DMS 273 treated with DMSO at 0.1 percent for 48 hours (cell line): ENCODE measurements around the gene FIBP.

ENCODE experiments used
- DNase-seq: peaks from one replicate; lab custom pipeline; 2025; lab: John Stamatoyannopoulos, UW

The FIBP gene

DNA sequence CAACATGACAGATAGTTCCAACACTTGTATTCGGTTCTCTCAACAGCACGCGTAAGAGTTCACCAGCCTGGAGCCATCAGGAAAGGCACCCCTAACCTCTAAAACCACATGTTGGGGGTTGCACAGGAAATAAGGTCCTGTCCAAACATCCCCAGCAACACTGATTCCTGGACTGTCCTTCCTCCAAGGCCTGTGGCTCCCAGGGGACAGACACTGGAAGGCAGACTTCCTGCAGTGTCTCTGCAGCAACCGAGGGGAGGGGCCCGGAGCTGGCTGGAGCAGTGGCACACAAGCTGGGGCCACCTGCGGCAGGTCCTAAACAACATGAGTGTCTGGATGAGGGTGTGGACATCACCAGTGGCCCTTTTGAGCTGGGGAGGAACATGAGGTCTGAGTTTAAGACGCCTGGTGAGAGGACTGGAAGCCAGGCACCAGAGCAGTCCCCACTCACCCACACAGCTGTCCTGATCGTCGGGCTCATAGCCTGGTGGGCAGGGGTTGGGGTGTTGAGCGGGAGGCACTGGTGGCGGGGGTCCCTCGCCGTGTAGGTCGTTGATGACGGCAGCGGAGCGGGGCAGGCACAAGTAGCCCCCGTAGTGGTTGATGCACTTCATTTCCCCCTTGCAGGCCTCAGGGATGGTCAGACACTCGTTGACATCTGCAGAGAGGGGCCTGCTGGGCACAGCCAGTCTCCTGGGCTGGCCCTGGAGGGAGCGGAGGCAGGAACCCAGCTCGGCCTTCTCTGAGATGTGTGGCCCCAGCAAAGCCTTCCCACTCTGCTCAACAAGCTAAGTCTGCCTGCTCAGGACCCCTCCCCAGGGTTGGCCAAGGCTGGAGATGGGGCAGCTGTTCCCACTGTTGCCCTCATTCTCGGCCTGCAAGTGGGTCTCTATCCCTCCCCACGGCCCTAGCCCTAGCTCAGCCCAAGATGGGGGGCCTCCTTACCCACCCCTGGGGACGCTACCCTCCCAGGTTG, 17.3 kb downstream of the FIBP start:
- DNase-seq: no peak

DNA sequence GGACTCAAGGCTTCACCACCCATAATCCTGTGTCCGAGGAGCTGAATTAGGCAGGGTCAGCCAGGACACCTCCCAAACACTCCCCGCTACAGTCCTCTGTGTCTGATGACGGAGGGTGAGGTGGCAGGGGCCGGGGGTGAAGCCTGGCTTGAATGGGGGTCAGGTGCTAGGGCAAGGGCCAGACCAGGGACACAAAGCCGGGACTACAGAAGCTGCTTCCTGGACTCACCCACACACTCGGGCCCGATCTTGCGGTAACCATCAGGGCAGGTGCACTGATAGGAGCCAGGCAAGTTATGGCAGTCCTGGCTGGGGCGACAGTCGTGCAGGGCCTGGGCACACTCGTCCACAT, 18.0 kb downstream of the FIBP start:
- no peak for DNase-seq

DNA sequence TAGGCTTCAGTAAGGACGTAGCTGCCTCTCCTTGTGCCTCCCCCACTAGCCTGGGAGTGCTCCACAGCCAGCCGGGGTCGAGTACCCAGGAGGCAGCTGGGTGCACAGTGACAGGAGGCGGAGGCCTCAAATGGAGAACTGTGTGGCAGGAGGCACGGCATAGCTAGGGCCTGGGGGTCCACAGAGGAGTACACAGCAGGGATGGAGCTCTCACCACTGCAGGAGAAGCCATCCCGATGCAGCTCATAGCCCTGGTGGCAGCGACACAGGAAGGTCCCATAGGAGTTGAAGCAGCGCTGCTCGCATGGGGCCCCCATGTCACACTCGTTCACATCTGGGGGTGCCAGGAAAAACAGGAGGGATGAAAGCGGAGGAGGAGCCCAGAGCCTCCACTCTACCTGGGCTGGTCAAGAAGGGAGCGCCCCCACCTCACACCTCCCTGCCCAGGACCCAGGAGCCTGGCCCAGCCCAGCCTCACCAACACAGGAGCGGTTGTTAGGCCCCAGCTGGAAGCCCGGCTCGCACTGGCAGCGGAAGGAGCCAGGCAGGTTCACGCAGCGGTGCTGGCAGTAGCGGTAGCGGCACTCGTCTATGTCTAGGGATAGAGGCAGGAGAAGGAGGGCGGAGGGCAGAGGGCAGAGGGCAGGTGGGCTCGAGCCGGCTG, 18.5 kb downstream of the FIBP start:
- DNase-seq: no peak

DNA sequence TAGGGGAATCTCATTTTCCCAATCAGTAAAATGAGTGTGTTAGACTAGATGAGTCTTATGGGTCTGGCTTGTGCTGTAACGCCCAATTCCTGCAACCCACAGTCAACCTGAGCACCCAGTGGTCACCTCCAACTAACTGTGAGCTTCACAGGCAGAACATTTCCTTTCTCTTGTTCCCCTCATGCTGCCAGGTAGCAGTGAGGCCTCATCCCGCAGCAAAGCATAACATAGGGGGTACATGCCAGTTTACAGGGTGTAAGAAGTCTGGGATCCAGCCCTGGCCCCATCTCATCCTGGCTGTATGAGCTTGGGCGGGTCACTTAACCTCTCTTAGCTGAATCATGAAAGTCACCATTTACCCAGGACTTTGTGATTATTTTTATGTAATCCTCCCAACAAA, 19.4 kb downstream of the FIBP start:
- DNase-seq: no peak

DNA sequence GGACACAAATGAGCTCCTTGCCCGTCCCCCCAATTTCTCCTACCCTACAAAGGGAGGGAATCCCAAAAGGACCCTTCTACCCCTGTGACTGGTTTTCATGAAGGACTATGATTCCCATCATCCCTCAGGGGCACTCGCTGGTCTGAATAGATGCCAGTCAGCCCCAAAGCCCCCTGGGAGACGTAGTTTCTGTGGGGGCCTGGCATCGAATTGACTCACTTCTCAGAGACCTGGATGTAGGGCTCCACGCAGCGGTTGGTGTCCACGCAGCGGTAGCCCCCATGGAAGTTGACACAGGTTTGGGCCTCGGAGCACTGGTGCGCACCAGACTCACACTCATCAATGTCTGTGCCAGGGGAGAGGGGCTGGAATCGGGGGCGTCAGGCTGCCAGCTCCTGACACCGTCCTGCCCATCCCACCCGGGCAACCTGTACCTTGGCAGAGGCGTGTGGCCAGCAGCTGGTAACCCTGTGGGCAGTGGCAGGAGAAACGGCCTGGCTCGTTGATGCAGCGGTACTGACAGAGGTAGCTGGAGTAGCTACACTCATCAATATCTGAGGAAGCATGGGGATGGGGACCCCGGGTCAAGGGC, 20.1 kb downstream of the FIBP start:
- DNase-seq: no peak

DNA sequence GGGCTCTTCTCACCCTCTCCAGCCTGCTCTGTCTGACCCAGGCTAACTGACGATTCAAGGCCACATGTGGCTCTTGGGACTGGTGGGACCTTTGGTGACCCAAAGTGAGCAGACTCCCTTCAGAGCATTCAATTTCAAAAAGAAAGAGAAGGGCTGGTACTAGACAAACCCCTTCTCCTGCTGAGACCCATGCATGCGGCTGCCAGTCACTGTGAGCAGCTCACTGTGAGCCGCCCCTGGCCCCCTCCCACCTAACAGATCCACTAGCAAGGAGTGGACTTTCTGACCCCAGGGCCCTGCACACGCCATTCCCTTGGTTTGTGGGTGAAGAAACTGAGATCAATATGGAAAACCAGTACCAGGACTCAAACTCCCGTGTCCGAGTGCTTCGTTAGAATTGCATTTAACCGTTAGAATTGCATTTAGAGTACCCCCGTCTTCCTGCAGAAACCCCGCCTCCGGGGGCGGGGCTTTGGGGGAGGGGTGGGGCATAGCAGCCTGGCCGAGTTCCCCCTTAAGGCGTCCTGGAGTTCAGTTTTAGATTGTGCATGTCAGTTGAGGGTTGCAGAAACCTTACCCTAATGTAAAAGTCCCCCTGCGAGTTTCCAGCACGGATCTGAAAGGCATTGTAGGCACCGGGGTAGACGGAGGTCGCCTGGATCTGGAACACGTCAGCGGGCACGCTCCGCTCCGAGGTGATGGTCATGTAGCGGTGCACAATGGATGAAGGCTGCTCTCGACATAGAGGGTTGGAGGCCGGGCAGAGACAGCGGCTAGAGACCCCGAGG, 20.8 kb downstream of the FIBP start:
- no peak for DNase-seq

DNA sequence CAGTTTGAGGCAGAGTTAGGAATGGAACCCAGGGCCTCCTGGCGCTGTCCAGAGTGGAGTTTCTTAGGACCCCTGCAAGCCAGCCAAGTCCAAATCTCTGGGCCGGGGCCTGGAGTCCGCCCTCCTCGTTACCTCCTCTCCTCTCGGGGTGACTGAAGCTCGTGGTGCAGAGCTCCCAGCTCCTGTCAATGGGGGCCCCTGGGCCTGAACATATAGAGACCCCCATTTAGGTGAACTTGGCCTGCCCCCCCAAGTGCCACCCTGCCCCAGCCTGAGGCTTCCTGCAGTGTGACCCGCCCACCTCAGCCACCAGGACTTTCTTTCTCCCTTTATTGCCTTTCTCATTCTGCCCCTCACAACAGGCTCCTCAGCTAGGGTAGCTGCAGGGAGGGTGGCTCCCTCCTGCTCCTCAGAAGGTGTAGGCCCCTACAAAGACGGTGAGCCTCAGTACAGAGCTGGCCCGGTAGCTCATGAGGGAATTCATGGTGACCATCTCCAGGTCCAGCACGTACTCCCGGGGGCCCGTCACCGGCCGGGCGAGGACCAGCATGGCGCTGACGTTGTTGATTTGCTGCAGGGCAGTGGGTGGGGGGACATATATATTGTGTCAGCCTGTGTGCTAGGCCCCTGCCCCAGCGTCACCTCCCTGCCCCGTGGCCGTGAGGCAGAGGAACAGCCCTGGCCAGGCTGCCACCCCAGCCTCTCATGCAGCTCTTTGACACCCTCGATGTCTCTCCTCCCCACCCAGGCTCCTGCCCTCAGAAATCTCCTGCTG, 21.6 kb downstream of the FIBP start:
- DNase-seq: no peak

DNA sequence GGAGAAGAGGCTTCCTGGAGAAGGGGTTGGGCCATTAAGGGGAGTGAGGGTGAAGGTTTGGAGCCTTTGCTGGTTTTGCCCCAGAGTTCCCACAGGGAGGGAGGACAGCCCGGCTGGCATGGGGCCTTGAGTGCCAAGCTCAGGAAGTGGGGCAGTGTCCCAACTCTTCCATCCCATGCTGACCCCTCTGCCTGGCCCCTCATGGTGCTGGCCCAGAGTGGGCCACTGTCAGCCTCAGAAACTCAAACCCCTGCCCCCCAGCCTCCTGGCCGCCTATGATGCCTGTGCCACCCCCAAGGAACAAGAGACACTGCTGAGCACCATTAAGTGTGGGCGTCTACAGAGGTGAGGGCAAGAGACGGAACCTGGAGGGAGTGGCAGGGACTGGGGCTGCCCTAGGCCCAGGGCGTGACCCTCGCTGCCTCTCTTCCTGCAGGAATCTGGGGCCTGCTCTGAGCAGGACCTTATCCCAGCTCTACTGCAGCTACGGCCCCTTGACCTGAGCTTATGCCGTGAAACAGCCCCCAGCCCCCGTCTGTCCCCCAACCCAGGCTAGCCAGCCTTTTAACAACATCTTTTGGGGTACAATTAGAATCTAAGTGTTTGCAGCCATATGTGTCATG, 22.6 kb downstream of the FIBP start:
- DNase-seq: no peak

DNA sequence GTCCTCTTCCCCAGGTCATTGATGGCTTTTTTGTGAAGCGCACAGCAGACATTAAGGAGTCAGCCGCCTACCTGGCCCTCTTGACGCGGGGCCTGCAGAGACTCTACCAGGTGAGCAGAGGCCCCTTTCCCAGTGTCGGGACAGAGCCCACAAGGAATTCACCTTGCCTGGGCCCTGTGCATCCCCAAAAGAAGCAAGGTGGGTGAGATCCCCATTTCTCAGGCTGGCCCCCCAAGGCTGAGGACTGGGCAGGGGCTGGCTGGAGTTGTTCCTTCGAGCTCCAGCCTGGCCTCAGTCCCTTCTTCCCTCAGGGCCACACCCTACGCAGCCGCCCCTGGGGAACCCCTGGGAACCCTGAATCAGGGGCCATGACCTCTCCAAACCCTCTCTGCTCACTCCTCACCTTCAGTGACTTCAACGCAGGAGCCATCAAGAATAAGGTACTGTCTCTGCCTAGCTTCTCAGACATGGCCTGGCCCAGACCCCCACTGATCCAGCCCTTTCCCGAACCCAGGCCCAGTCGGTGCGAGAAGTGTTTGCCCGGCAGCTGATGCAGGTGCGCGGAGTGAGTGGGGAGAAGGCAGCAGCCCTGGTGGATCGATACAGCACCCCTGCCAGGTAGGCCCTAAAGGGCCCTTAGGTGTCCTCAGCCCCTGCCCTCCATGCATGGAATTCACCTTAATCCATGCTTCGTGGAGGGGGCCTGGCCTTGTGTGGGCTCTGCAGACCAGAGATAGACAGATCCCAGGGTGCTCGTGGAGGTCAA, 23.4 kb downstream of the FIBP start:
- DNase-seq: no peak

DNA sequence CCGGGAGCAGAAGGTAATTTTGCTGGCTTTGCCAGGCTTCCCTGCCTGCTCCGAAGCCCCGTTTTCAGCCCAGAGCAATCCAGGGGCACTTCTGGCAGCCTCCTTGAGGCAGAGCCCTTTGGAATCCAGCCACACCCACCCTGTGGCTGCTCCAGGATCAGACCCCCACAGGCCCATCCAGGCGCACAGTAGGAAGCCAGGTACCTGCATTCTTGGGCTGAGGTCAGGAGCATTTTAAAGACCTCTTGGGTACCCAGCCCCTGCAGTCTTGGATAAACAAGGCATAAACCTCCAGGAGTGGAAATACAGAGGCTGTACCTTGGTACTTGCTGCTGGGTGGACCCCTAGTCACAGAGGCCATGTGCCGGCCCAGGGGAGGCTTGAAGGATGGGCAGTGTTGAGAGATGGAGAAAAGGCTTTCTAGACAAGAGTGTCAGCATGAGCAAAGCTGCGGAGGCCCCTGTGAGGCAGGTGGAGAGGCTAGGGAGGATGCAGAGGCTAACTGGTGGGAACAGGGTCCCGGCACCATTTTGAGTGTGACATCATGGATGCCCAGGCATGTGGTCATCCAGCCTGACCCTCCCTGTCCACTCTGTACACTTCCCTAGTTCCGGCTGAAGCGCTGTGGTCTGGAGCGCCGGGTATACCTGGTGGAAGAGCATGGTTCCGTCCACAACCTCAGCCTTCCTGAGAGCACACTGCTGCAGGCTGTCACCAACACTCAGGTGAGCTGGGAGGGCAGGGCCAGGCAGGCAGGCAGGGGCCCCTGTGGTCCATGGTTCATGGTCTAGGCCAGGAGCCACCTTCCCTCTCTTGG, 24.2 kb downstream of the FIBP start:
- no peak for DNase-seq

DNA sequence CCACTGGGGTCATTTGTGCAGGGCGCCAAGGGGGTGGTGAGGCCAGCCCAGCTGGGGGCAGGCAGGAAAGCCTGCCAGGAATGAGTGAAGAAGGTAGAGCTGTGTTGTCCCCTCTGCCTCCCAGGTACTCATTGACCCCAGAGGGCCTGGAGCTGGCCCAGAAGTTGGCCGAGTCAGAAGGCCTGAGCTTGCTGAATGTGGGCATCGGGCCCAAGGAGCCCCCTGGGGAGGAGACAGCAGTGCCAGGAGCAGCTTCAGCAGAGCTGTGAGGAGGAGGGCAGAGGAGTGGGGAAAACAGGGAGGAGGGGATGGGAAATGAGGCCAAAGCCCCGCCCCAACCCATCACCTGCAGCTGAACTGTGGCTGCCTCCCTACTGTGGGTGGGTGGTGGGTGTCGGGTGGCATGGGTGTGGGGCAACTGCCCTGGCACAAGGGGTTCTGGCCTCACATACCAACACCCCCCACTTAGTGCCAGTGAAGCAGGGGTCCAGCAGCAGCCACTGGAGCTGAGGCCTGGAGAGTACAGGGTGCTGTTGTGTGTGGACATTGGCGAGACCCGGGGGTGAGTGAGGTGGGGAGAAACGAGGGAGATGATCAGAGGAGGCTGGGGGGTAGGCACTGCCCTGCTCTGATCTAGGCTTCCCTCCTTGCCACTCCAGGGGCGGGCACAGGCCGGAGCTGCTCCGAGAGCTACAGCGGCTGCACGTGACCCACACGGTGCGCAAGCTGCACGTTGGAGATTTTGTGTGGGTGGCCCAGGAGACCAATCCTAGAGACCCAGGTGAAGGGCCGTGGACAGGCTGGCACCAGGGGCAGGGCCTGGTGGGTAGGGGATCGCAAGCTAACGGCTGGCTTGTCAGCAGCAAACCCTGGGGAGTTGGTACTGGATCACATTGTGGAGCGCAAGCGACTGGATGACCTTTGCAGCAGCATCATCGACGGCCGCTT, 25.1 kb downstream of the FIBP start:
- DNase-seq: no peak

DNA sequence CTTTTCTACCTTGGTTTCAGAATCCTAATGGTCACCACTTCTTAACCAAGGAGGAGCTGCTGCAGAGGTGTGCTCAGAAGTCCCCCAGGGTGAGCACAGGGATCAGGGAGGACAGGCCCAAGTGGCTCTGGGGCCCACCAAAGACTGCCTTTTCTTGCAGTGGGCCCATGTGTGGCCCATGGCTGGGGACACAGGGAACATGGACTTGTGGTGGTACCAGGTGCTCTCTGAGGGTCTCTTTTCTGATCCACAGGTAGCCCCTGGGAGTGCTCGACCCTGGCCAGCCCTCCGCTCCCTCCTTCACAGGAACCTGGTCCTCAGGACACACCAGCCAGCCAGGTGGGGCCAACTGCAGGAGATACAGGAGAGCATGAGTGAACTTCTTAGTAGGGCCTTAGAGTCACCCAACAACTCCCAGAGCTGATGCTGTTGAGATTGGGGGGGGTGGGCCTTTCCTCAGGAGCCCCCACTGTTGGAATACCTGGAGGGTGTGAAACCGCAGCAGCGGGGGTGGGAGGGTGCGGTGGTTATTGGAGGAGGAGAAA, 26.0 kb downstream of the FIBP start:
- DNase-seq: no peak

DNA sequence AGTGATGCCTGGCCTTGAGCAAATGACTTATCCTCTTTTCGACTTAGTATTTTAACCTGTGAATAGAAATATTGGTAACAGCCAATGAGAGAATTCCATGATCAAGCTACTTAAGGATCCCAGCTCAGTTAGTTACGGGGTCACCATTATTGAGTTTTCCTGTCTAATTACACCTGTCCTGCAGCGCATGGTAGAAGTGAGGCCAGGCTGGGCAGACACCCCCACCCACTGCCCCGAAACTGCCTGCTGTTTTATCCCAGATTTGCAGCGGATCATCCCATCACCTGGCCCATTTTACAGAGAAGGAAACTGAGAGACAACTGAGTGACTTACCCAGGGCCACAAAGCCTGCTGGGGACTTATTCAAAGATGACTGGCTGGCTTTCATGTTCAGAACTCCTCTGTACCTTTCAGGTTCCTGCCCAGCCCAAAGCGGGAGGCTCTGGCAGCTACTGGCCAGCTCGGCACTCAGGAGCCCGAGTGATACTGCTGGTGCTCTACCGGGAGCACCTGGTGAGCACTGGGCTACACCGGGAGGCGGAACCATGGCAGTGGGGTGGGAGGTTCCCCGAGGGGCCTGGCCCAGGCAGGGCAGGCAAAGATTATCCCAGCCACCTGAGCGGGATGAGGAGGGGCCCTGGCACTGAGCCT, 26.6 kb downstream of the FIBP start:
- no peak for DNase-seq

DNA sequence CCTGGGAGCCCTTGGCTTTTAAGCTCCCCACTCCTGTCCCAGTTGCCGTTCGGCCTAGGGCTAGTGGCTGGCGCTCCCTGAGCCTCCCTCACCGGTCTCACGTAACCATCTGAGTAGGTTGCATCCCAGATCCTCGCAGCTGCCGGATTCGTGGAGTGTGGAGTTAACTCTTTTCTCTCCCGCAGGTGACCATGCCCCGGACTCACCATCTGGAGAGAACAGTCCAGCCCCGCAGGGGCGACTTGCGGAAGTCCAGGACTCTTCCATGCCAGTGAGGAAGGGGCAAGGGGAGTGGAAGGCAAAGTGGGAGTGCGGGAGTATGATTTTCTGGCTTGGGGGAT, 27.1 kb downstream of the FIBP start:
- DNase-seq: no peak

DNA sequence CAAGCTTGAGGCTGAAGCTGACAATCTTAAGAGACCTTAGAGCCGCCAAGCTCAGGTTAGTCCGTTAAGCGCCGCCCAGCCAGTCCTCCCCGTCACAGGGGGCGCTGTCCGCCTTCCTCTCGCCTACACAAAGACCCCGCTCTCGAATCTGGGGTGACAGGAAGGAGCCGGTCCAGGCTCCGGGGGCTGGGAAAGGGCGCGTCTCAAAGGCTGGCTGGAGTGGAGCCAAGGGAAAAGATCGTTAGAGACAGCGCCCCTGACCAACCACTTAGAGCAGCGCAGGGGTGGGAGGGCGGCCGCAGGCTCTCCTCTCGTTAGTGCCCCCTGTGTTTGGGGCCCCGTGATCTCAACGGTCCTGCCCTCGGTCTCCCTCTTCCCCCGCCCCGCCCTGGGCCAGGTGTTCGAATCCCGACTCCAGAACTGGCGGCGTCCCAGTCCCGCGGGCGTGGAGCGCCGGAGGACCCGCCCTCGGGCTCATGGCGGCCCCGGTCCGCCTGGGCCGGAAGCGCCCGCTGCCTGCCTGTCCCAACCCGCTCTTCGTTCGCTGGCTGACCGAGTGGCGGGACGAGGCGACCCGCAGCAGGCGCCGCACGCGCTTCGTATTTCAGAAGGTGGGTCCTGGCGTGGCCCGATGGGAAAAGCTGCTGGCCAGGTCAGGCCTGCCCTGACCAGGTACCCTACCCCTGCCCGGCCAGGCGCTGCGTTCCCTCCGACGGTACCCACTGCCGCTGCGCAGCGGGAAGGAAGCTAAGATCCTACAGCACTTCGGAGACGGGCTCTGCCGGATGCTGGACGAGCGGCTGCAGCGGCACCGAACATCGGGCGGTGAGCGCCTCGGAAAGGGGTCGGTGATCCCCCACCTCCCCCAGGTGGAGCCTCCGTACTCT, 27.8 kb downstream of the FIBP start, which contains the start of gene MUS81:
MUS81 (plus strand) TSS at position 156 of the 887 bp plus-strand sequence; CDS start at position 477, 321 bp downstream.
- peak; percentile 87 for DNase-seq

DNA sequence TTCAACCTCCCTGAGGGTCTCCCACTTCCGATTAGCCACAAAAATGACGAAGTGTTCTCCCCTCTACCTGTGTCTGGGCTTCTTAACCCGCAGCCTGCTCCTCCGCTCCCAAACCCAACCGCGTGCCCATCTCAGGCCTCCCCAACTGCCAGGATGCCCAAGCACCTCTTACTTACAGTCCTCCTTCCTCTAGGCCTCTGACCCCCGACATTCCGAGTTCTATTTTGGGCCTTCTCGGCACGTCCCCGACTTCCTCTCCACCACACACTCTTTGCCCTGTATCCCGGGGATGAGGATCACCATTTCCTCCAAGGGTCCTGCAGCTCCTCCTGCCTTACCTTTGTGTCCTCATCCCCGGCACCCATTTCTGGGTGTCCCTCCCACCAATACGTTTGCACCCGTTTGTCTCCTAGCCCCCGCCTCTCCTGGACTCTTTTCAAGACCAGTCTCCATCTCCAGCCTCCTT, 28.4 kb downstream of the FIBP start:
- no peak for DNase-seq
